Adrenal gland (tissue), 12 donors: ENCODE measurements around the gene SP140. TPM values are rescaled to one million over a fixed set of nuclear protein-coding genes. Genes with fewer than 3 reads are reported as not detected.

Experiments
- DNase-seq, 7 donors: peaks; one replicate each; pipeline ENCODE4 v3.0.0-alpha.2; 2019 to 2020
- H3K27ac ChIP-seq, 5 donors: fragments of 200-600 bp; sonication (generic) in 4 of 5; 1 replicate in 3 of 5; 2 replicates in 2 of 5; pipeline versions ENCODE4 v1.5.1 to v1.8.0; 2016 to 2020; ENCODE audit warnings: mild to moderate bottlenecking in 1 of 5
- H3K27me3 ChIP-seq: fragments of 200-600 bp; 2 replicates; pipeline ENCODE4 v1.8.0; 2021
- H3K36me3 ChIP-seq, 2 donors: fragments of 200-600 bp; replicated peaks in 1 of 2; 1 replicate in 1 of 2; 2 replicates in 1 of 2; pipeline versions ENCODE4 v1.5.1 to v1.8.0; 2018 to 2022
- H3K4me1 ChIP-seq, 2 donors: fragments of 200-600 bp; replicated peaks in 1 of 2; 1 replicate in 1 of 2; 2 replicates in 1 of 2; pipeline versions ENCODE4 v1.5.1 to v1.8.0; 2018 to 2021
- H3K4me3 ChIP-seq, 4 donors: fragments of 200-600 bp; sonication (generic) in 3 of 4; one replicate each; pipeline ENCODE4 v1.5.1; 2016 to 2018
- H3K9me3 ChIP-seq, 3 donors: fragments of 200-600 bp; sonication (generic) in 1 of 3; replicated peaks in 1 of 3; 1 replicate in 2 of 3; 2 replicates in 1 of 3; pipeline versions ENCODE4 v1.5.1 to v1.8.0; 2016 to 2021
- POLR2A ChIP-seq, 2 donors: fragments of 450-650 bp; IDR thresholded peaks; one replicate each; pipeline ENCODE4 v1.6.1; 2017; ENCODE audit warnings: antibody characterized with exemption in 2 of 2, mild to moderate bottlenecking in 2 of 2, moderate library complexity in 1 of 2
- WGBS, 4 donors: extraction: QIAGEN DNeasy Blood & Tissue Kit in 2 of 4; methylation state at CpG; one replicate each; pipeline versions ENCODE4 v1.1.5 to v1.1.7; 2013 to 2017; 5-methylcytosine and 5-hydroxymethylcytosine counted together
- intact Hi-C, 2 donors: fragments of 100-400 bp; cut with DNase I; formaldehyde crosslinking; loops; one replicate each; pipeline versions ENCODE4 v1.14.1 to v1.15.0; 2022 to 2023
- polyA plus RNA-seq, 3 donors: library from polyadenylated mRNA; stranded (reverse); fragments of 200-250 nt in 2 of 3; fragments of 350-450 nt in 1 of 3; fragmentation: Illumina TruSeq in 1 of 3; extraction: RNeasy Lipid Tissue Mini Kit (QIAGEN cat#74804) in 1 of 3; gene quantifications; one replicate each; pipeline ENCODE4 v1.2.3, GENCODE V29; 2013 to 2014
- total RNA-seq, 9 donors: library from RNA; depleted of rRNA in 4 of 9; stranded (reverse); fragments of >200 nt in 4 of 9; fragments of 120-200 nt in 1 of 9; fragmentation: NEBNext Ultra II Directional in 1 of 9; extraction: Animal tissue kit (Norgen Biotek cat#: 25700) in 1 of 9; gene quantifications; one replicate each; pipeline versions ENCODE4 v1.1.0 to v1.2.4, GENCODE V29; 2013 to 2023
- TF ChIP-seq, protein P1 (sequence below), 6 experiments: fragments of 450-650 bp in 4 of 6; fragments of 200-600 bp in 2 of 6; sonication (generic) in 1 of 6; IDR thresholded peaks; 1 replicate in 5 of 6; 2 replicates in 1 of 6; pipeline versions ENCODE4 v1.5.1 to v1.8.0; 2016 to 2021; ENCODE audit warnings: antibody characterized with exemption in 6 of 6, mild to moderate bottlenecking in 2 of 6, moderate library complexity in 1 of 6
- donor health status: healthy with polysubstance abuse.
- donor health status: Bipolar disorder and iron deficiency.
- donor health status: DM: yes; HTN: yes; CAD: no.
- donor health status: DM: no; HTN: no; CAD: no.
- donor health status: DM: no; HTN: no; CAD: no.
- donor health status: DM: yes; HTN: yes; CAD: no.

Gene SP140
- total and polyA plus RNA-seq, 12 donors = 0.06 to 2.8 (median 1.7) TPM

DNA sequence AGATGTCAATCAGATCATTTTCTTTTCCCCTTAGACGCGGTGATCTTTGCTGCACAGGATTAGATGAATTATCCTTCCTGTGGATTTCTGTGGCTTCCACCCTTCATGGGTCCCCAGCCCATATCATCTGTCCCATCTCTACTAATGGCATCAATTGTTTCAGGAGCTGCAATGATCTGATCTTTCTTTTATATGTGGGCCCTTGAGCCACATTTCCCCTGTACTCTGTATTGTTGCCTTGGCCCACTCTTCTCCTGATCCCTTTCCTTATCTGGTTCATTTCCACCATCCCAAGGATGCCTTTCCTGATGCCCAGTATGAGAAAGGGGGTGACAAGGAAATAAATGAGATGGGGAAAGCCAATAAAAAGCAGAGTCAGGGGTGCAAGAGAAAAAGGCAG, 24.7 kb downstream of the SP140 start:
- no peaks in the 10 kb centered on the region for H3K36me3 ChIP-seq
- no peak overlapping the region for H3K27ac ChIP-seq
- TF ChIP-seq, protein P1, sequence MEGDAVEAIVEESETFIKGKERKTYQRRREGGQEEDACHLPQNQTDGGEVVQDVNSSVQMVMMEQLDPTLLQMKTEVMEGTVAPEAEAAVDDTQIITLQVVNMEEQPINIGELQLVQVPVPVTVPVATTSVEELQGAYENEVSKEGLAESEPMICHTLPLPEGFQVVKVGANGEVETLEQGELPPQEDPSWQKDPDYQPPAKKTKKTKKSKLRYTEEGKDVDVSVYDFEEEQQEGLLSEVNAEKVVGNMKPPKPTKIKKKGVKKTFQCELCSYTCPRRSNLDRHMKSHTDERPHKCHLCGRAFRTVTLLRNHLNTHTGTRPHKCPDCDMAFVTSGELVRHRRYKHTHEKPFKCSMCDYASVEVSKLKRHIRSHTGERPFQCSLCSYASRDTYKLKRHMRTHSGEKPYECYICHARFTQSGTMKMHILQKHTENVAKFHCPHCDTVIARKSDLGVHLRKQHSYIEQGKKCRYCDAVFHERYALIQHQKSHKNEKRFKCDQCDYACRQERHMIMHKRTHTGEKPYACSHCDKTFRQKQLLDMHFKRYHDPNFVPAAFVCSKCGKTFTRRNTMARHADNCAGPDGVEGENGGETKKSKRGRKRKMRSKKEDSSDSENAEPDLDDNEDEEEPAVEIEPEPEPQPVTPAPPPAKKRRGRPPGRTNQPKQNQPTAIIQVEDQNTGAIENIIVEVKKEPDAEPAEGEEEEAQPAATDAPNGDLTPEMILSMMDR (IDR thresholded peaks at IDR 0.05) = no peak
- no peak for TF ChIP-seq POLR2A (IDR thresholded peaks at IDR 0.05)
- DNase-seq = no peak
- H3K9me3 ChIP-seq = no peaks in the 10 kb centered on the region
- no peaks in the 10 kb centered on the region for H3K4me1 ChIP-seq
- WGBS, 4 donors = 87 to 92% (median 90%) methylated on average over 2 of the region's 2 CpGs
- H3K4me3 ChIP-seq = no peak overlapping the region
- intact Hi-C loops = no loop called here
- no peaks in the 10 kb centered on the region for H3K27me3 ChIP-seq

DNA sequence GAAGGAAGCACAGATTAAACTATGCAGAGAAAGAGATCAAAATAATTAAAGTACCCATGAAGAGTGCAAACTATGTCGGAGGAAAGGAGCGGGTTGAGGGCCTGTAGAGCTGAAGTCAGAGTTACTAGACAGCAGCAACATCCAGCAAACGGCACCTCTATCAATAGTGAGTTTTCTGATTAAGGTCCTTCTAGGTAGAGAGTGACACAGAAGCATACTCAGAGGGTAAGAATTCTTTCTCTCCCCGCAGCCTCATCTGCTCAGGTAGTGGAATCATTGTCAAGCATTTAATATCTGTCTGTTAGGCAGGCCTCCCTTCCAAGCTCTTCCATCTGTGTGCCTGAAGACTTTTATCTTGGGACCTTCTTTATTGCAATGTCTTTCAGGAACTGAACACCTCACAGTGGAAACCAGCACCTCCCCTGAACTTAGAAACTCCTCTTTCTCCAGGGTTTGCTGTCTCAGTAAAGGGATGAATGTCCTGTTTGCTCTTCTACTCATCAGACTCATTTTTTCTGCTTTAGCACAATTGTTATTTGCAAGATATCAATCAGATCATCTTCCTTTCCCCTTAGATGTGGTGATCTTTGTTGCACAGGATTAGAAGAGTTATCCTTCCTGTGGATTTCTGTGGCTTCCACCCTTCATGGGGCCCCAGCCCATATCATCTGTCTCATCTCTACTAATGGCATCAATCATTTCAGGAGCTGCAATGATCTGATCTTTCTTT, 28.8 kb downstream of the SP140 start:
- no peaks in the 10 kb centered on the region for H3K27me3 ChIP-seq
- 75 to 87% (median 86%) methylated on average over 4 of the region's 4 CpGs for WGBS, 4 donors
- H3K36me3 ChIP-seq = no peaks in the 10 kb centered on the region
- no peaks in the 10 kb centered on the region for H3K4me1 ChIP-seq
- no peak overlapping the region for H3K27ac ChIP-seq
- DNase-seq = no peak
- H3K9me3 ChIP-seq = no peaks in the 10 kb centered on the region
- no peak overlapping the region for H3K4me3 ChIP-seq
- intact Hi-C loops = no loop called here
- TF ChIP-seq POLR2A (IDR thresholded peaks at IDR 0.05) = no peak
- TF ChIP-seq, protein P1 (IDR thresholded peaks at IDR 0.05) = no peak

- no peaks in the 10 kb centered on the region for H3K9me3 ChIP-seq
- H3K36me3 ChIP-seq = no peaks in the 10 kb centered on the region
- H3K27me3 ChIP-seq = no peaks in the 10 kb centered on the region
- 60 to 68% (median 61%) methylated on average over 3 of the region's 3 CpGs for WGBS, 4 donors
- no peak overlapping the region for H3K4me3 ChIP-seq
- no peaks in the 10 kb centered on the region for H3K4me1 ChIP-seq
- DNase-seq = no peak
- H3K27ac ChIP-seq = no peak overlapping the region
- no peak for TF ChIP-seq POLR2A (IDR thresholded peaks at IDR 0.05)
- TF ChIP-seq, protein P1 (IDR thresholded peaks at IDR 0.05) = no peak
- intact Hi-C loops = no loop called here
Measured at GRCh38 chr2:230256733-230257332, 31.3 kb downstream of the SP140 start.

GRCh38 chr2:230258483-230258882, 32.9 kb downstream of the SP140 start:
- Histone ChIP-seq H3K36me3 (no peaks in the 10 kb centered on the region), H3K27me3 (no peaks in the 10 kb centered on the region), H3K27ac (no peak overlapping the region), H3K4me3 (no peak overlapping the region), H3K4me1 (no peaks in the 10 kb centered on the region), H3K9me3 (no peaks in the 10 kb centered on the region)
- no peak for DNase-seq
- 58 to 64% (median 60%) methylated on average over 4 of the region's 4 CpGs for WGBS, 4 donors
- TF ChIP-seq, protein P1 (IDR thresholded peaks at IDR 0.05) = no peak
- no peak for TF ChIP-seq POLR2A (IDR thresholded peaks at IDR 0.05)
- intact Hi-C loops = no loop called here
